PC-3 (cell line): ENCODE measurements around the gene UBE2D2.

Experiments used
- EZH2 ChIP-seq: fragments of 300-600 bp; sonication (generic); IDR thresholded peaks from one replicate; pipeline ENCODE4 v1.6.1; 2017; ENCODE audit warnings: antibody characterized with exemption, mild to moderate bottlenecking, low read length; ENCODE audit not compliant: unreplicated experiment
- TF ChIP-seq, protein P1 (sequence below): fragments of 300-600 bp; sonication (generic); conservative IDR thresholded peaks from 2 replicates; pipeline ENCODE4 v1.5.1; 2017; ENCODE audit warnings: antibody characterized with exemption, low read depth, mild to moderate bottlenecking, low read length

DNA sequence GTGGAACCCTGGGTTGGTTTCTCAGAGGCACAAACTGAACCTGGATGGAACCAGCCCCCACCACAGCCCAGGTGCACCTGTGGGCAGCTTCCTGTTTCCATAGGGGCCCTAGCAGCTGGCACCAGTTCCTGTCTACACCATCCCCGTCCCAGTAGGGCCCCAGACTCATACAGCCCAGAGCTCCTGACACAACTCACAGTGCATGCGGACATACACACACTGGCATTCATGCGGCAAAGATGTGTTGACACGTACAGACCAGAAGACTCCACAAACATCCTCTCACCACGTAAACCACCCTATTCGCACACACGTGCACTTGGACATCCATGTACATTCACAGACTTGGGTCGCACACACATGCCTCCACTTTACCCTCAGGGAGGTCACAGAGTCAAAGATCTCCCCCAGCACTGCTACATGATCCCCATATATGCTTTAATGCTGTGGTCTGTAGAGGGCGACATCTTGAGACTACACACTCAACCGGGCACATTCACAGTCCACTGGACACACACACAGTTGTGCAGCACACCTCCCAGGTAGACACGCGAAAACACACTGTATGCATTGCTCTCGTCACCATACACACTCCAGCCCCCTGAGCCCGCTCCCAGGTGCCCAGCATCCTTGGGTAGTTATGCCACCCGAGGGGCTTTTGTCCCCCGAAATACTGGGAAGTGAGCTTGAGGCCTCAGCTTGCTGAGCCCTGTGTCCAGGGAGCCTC lies 109.4 kb downstream of the UBE2D2 start:
- TF ChIP-seq, protein P1, sequence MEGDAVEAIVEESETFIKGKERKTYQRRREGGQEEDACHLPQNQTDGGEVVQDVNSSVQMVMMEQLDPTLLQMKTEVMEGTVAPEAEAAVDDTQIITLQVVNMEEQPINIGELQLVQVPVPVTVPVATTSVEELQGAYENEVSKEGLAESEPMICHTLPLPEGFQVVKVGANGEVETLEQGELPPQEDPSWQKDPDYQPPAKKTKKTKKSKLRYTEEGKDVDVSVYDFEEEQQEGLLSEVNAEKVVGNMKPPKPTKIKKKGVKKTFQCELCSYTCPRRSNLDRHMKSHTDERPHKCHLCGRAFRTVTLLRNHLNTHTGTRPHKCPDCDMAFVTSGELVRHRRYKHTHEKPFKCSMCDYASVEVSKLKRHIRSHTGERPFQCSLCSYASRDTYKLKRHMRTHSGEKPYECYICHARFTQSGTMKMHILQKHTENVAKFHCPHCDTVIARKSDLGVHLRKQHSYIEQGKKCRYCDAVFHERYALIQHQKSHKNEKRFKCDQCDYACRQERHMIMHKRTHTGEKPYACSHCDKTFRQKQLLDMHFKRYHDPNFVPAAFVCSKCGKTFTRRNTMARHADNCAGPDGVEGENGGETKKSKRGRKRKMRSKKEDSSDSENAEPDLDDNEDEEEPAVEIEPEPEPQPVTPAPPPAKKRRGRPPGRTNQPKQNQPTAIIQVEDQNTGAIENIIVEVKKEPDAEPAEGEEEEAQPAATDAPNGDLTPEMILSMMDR = peak; percentile 53
- TF ChIP-seq EZH2 = no peak
